Measurements from ENCODE around the gene ITGA1. TPM values are rescaled to one million over a fixed set of nuclear protein-coding genes. Genes with fewer than 3 reads are reported as not detected.

Gene ITGA1
- total RNA-seq, 1 experiment from 2014 or later, result 42.3 TPM

DNA sequence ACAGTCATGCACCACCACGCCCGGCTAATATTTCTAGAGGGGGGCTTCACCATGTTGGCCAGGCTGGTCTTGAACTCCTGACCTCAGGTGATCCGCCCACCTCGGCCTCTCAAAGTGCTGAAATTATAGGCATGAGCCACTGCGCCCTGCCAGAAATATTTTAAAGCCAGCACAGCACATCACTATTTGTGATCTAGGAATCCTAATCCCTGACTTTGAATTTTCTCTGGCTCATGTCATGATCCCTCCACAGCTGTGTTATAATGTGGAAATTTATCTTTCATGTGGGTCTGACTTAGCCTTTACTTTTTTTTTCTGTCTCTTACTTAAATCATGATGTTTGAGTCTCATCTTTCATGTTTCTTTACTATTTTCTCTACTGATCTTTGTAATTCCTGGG lies 18.7 kb upstream of the ITGA1 start:
- DNase-seq (ENCODE audit: low read depth), result no peak
- in situ Hi-C loops (cut with HindIII; ENCODE audit: low pct_unique_long_range_greater_than_20kb, low sequenced_read_pairs), result no loop called here

DNA sequence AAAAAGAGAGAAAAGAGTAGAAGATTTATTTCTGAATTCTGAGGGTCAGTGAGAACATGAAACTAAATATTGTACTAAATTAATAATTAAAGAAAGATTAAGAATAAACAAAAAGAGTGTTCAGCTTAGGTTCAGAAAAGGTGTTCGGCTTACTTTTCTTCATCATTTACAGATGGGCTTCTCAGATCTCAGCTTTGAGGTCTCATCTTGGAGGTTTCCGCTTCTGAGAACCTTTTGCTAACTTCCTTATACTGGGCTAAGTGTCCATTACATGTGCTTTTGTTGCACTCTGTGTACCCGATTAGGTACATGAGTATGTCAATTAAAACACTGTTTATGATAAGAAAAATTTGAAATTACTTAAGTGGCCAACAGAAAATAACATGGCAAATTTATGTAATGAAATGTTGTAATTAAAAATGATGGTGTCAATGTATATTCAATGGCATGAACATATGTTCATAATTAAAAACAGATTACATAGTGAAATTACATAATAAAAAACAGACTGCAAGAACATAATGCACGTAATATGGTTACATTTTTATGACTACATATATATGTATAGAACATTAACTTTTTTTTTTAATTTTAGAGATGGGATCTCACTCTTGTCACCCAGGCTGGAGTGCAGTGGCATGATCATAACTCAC lies 17.3 kb upstream of the ITGA1 start:
- in situ Hi-C loops (cut with HindIII; ENCODE audit: low pct_unique_long_range_greater_than_20kb, low sequenced_read_pairs), result no loop called here
- DNase-seq (ENCODE audit: low read depth), result no peak

DNA sequence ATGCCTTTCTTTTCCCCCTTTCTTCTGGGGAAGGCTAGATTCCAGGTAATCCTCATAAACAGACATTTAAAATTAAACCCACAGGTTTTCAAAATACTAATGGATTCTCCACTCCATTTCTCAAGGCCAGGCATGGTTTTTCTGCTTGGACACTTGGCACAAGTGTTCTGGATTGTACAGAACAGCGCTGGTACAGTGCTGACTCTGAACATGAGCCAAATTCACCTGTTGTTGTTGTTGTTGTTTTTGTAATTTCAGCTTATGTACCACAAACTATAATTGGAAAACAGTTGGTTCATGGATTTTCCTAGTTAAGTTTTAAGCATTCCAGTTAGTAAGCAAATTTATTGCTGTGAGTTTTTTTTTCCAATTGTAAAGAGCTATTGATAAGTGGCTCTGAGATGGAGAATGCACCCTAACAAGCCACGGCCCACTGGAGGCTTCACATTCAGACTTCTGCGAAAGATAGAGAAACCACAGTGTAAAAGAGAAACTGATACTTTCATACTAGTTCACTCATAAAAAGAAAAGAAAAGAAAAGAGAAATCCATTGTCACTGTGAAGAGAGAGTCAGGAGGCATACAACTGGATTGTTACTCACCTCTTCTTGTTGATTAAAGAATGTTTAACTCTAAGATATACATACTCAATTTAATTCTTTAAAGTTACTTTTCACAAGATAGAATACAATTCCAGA lies 16.2 kb upstream of the ITGA1 start:
- in situ Hi-C loops (cut with HindIII; ENCODE audit: low pct_unique_long_range_greater_than_20kb, low sequenced_read_pairs), result no loop called here
- no peak for DNase-seq (ENCODE audit: low read depth)

DNA sequence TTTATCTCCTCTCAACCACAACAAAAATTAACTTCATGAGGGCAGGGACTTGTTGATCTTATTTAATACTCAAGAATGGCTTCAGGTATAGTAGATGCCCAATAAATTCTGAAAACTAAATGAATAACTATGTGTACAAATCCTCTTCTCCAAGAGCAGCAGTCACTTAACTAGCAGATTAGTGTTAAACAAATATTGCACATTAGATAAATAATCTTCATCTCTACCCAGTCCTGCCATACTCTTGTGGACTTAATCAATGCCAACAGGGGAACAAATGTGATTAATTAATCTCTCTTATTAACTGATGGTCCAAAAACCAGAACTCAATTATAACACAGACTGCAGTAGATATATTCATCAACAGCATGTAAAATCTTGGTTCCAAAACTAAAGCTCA lies 15.0 kb upstream of the ITGA1 start:
- DNase-seq (ENCODE audit: low read depth), result no peak
- in situ Hi-C loops (cut with HindIII; ENCODE audit: low pct_unique_long_range_greater_than_20kb, low sequenced_read_pairs), result no loop called here

DNA sequence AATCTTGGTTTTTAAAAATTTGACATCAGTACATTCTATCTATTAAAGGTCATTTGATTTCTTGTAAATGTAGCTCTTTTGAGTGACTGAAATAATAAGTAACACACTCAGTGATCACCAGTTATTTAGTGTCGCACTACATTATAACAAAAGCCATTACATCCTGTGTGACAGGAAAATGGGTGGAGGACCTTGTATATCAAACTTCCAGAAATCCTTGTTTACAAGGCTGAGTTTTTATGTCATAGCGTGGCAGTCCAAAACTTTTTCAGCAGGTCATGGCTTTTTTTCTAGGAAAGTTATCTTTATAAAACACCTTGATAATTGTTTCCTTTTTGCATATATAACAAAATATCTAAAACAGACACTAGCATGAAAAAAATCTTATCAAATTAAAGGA lies 14.4 kb upstream of the ITGA1 start:
- in situ Hi-C loops (cut with HindIII; ENCODE audit: low pct_unique_long_range_greater_than_20kb, low sequenced_read_pairs), result no loop called here

DNA sequence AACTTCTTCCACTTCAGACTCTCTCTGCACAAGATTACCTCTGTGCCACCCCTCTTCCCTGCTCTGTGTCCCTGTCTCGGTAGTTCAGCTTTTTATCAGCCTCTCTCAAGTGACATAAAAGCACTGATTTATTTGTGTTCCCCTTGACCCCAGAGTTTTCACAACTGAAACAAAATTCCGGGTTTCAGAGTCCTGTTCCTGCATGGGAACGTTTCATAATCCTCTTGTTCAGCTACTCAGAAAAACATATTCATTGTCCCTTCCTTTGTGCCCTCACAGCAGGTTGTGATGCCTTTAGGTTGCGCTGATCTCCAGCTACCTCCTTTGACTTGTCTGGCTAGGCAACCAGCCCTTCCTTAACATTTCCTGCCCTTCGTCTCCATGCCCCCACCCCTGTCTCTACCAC lies 13.7 kb upstream of the ITGA1 start:
- in situ Hi-C loops (cut with HindIII; ENCODE audit: low pct_unique_long_range_greater_than_20kb, low sequenced_read_pairs), result no loop called here
- no peak for DNase-seq (ENCODE audit: low read depth)

More for the DNA sequence above, 14.4 kb upstream of the ITGA1 start:
- DNase-seq (ENCODE audit: low read depth), result no peak

DNA sequence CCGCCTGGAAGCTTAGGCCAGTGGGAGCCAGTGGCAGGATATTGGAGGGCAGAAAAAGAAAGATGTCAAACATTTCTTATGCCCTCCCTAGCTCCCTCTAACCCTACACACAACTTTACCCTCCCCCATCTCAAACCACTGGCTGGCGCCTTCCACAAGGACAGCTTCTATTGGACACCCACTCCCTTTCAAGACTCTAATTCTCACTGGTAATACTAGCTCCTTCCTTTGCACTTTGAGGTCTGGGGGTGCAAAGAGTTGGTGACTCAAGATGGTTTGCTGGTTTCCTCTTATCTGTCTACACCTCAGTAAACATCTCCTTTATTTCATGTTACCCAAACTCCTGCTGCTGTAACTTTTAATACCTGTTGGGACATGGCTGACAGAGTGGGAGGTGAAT lies 11.6 kb upstream of the ITGA1 start:
- in situ Hi-C loops (cut with HindIII; ENCODE audit: low pct_unique_long_range_greater_than_20kb, low sequenced_read_pairs), result no loop called here
- no peak for DNase-seq (ENCODE audit: low read depth)

DNA sequence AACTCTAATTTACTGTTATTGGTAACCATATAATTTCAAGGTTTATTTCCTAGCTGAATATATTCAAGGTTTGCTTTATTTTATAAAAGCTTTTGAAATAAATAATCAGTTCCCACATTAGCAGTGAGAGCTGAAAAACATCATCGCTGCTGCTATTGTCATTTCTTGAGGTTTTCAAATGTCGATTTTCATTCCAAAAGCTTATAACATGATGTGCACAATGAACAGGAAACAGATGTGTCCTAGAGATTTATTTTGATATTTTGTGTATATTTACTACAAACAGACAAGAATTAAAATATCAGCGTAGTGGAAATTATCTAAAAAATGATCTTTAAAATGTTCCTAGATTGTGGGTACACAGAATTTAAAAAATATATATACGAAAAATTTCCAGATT lies 10.5 kb upstream of the ITGA1 start:
- in situ Hi-C loops (cut with HindIII; ENCODE audit: low pct_unique_long_range_greater_than_20kb, low sequenced_read_pairs), result no loop called here

DNA sequence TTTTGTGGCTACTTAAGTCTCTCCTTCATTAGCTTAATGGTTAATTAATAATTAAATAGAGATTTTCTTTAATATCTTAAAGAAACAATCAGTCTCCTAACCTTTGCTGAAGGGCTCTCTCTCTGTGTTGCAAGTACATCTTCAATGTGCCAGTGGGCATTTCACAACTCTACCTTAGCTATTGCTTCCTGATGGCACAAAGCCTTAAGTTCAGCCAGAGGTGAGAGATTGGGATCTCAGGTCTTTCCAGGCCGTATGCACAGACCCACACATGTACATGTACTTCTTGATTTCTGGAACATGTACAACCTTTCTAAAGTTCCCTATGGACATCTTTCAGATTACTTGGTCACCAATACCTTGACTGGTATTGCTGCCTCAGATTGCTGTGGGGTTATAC lies 8.9 kb upstream of the ITGA1 start:
- DNase-seq (ENCODE audit: low read depth), result no peak
- in situ Hi-C loops (cut with HindIII; ENCODE audit: low pct_unique_long_range_greater_than_20kb, low sequenced_read_pairs), result no loop called here

More for the DNA sequence above, 10.5 kb upstream of the ITGA1 start:
- DNase-seq (ENCODE audit: low read depth), result no peak

DNA sequence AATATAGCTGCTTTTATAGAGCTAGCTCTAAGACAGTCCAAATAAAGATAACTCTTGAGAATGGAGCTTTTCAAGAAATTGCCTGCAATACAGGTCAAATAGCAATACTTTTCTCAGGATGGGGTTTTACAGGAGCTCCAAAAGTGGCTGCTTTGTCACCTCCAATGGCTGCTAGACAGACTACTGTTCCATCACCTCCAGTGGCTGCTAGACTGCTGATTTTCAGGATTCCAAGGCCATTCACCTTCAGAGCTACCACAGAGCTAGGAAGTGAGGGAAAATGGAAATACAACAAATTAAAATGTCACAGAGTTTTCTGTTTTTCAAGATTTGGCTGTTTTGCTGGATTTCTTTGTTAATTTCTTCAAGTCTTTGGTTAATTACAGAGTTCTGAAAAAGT lies 8.5 kb upstream of the ITGA1 start:
- in situ Hi-C loops (cut with HindIII; ENCODE audit: low pct_unique_long_range_greater_than_20kb, low sequenced_read_pairs), result no loop called here
- DNase-seq (ENCODE audit: low read depth), result no peak

DNA sequence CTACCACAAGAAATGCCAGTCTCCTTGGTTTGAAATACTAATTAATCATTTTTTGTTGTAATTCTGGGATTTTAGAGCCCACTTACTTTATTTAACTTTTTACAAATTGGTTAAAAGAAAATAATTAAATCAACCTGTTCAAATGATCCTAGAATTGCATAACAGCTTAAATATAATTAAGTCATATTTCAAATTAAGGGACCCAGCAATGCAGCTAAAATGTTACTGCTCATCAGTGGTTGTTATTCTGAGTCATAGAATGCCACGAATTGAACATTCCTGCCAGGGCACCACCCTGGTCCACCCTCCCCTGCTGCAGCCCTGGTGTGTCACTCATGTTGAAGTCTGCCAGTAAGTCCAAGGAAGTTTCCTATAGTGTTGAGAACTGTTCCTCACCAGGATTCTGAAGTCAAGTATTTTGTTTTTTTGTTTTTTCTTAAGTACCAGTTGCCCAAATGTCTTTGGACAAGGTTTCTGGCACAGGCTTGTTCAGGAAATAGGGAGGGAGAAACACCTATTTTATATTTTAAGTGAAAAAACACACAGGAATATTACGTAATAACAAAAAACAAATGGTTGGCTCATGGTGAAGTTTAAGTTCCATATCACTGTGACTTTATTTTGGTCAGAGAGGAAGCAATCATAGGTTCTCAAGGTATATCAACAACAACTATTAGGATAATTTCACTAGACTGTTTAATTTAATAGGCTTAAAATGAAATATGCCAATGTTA lies 4.3 kb upstream of the ITGA1 start:
- in situ Hi-C loops (cut with HindIII; ENCODE audit: low pct_unique_long_range_greater_than_20kb, low sequenced_read_pairs), result no loop called here
- no peak for DNase-seq (ENCODE audit: low read depth)

DNA sequence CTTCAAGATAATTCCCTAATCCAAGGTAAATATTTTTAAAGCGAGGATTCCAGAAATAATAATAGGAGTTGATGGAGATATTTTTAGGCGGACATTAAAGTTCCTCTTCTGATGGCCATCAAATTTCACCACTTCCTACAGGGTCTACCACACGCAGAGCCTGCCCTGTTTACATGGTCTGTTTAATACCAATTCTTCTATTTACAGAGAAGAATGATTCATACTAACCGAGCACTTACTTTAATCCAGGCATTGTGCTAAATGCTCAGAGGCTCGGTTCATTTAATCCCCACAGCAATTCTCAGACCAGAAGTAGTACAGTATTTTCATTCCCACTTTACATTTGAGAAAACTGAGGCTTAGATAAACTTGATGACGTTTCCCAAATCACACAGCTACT lies 3.0 kb upstream of the ITGA1 start:
- DNase-seq (ENCODE audit: low read depth), result no peak
- in situ Hi-C loops (cut with HindIII; ENCODE audit: low pct_unique_long_range_greater_than_20kb, low sequenced_read_pairs), result no loop called here

DNA sequence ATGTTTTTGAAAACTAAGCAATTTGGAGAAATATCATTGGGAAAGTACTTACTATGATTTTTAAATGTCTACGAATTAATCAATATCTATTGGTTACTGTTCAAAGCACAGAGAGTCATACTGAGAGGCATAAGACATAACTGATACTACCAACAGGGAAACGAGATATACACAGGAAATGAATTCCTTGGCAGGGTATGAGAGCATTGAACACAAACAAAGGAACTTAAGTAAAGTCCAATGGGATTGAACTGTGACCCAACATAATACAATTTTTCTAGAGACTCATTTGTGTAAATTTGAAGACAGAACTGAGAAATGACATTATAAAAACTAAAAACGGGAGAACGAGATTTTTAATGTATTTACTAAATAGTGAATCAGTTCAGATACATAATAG lies 1.3 kb upstream of the ITGA1 start:
- no peak for DNase-seq (ENCODE audit: low read depth)
- in situ Hi-C loops (cut with HindIII; ENCODE audit: low pct_unique_long_range_greater_than_20kb, low sequenced_read_pairs), result no loop called here

DNA sequence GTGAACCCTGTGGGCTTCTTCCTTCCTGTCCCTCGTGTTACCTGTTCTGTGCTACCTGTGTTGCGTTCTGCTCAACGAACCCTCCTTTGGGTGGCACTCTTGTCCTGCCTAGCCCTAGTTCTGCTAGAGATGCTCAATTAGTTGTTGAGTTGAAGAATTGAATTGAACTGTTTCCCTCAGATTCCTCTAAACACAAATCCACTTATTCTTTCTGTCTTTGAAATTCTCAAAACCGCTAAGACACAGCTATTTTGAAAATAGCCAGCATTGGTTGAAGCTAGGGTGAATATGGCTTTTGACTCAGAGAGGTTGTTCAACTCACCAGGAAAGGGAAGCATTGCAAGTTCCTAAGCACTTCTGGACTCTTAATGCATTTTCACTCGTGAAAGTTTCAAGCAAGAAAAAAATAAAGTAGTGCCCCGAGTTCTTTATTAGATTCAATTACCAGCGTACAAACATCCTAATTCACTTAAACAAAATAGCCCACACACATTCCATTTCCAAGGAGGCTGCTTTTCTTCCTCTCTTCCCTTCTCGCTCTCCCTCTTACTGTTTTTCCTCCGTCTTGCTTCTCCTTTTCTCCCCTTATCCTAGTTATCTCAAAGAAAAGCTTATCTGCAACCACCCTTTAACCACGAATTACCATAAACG lies 642 bp upstream of the ITGA1 start:
- in situ Hi-C loops (cut with HindIII; ENCODE audit: low pct_unique_long_range_greater_than_20kb, low sequenced_read_pairs), result no loop called here
- peak; percentile 43 for DNase-seq (ENCODE audit: low read depth)

DNA sequence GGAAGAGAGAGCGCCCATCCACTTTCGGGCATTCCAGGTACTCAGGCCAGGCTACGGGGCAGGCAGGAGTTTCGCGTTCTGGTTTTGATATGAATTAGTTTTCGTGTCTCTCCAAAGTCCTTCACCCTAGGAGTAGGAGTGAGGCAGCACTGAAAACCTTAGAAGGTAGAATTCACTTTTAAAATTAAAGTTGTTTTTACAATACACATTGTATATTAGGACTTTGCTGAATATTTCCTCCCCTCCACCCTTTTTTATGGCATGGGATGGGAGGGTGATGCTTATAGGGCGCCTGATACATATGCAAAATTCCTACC lies 747 bp downstream of the ITGA1 start:
- no peak for DNase-seq (ENCODE audit: low read depth)
- in situ Hi-C loops (cut with HindIII; ENCODE audit: low pct_unique_long_range_greater_than_20kb, low sequenced_read_pairs), result no loop called here

DNA sequence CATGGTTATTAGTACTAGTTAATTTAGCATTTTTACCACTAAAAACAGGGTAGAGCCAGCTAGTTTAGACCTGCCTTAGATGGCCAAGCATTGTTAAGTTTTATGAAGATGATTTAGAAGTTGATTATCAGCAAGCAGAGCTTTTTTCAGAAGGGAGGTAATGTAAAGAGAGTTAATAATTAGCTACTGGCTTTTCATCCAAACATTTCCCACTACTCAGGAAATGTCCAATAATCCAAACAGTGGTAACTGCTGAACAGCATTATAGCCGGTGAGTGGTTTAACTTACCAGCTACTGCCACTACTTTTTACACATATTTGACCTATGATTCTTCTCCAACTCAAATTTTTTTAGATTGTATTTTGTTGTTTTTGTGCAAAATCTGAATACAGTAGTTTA lies 1.7 kb downstream of the ITGA1 start:
- no peak for DNase-seq (ENCODE audit: low read depth)
- in situ Hi-C loops (cut with HindIII; ENCODE audit: low pct_unique_long_range_greater_than_20kb, low sequenced_read_pairs), result no loop called here

DNA sequence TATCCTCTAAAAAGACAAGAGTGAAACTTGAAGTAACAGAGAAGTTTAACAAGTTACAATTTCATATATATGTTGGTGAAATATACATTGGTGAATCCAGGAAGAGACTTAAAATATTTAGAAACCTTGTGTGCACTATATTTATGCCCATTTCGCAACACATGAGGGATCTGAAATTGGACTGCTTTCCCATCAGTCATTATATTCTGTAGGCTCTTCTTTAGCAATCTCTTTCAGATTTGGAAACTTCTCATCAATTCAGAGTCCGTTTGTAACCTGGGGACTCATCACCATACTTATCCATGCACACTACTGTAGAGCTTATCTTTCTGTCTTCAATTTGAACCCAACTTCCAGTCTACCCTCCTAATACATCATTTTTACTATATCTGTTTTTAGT lies 2.1 kb downstream of the ITGA1 start:
- in situ Hi-C loops (cut with HindIII; ENCODE audit: low pct_unique_long_range_greater_than_20kb, low sequenced_read_pairs), result no loop called here
- no peak for DNase-seq (ENCODE audit: low read depth)

DNA sequence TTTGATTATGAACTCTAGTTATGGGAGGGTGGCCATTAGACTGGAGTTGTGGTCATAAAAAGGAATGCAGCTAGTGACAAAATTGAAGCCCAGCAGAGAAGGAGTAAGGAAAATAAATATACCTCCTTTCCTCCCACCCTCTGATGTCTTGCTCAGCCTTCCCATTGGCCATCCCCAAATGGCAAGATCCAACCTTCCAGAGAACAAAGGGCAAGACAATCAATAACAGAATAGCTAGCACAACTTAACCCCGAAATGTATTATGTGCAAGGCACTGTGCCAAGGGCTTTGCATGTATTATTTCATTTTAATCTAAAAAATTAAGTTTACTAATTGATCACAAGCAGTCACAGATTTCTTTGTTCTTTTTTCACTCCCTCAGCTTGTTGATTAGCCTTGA lies 3.6 kb downstream of the ITGA1 start:
- in situ Hi-C loops (cut with HindIII; ENCODE audit: low pct_unique_long_range_greater_than_20kb, low sequenced_read_pairs), result no loop called here
- DNase-seq (ENCODE audit: low read depth), result peak; percentile 30

DNA sequence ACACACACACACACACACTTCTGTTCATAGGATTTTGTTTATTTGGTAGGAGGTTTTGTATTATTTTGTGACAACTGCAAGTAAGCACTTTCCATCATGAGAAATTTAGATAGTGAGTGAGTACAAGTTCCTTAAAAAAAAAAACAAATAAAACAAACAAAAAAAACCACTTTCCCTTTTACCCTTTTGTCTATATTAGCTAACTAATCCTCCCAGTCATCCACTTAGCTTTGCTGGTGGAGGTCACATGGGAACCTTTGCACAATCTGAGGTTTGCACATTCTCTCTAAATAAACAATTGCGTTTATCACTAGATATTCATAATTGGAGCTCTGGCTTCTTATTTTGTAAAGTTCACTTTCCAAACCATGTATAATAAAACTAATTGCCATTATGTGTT lies 6.8 kb downstream of the ITGA1 start:
- in situ Hi-C loops (cut with HindIII; ENCODE audit: low pct_unique_long_range_greater_than_20kb, low sequenced_read_pairs), result no loop called here
- no peak for DNase-seq (ENCODE audit: low read depth)

All from Caki2 (cell line).